ENCODE results near the gene EIF2B5.
"Not testable (repeated sequence)": the region's sequence is repeated elsewhere in the genome, so short reads cannot be mapped to it uniquely, and the experiment has no call there.

Gene EIF2B5

GRCh38 chr3:184135149-184135910 lies at the start of gene EIF2B5:
Gene EIF2B5 (plus strand): TSS chr3:184135358. CDS start chr3:184135386, 28 bp downstream.
- FAIRE-seq, result peak; percentile 93

DNA sequence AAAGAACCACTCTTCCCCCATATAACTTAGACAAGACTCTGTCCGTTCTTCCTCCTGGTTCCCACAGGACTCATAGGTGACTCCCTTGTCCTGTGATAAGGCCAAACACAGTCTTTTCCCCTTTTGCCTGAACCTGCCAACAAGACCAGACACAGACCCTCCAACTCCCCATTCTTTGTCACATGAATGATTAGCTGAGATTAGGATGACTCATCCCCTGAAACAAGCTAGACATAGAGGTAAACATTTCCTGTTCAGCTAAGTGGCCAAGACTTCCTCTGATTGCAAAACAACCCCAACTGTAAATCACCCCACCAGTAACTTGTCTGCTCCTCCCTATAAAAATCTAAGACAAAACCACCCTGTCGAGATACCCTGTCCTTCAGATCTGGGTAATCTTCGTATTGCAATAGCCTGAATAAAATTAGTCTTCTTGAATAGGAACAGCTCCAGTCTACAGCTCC lies 49.7 kb upstream of the EIF2B5 start:
- FAIRE-seq (no peak), DNase-seq (ENCODE audit: extremely low spot score, insufficient read length, low read depth) (no peak)

More at GRCh38 chr3:184135149-184135910, at the start of gene EIF2B5:
- peak; percentile 85 for DNase-seq (ENCODE audit: extremely low spot score, insufficient read length, low read depth)

- no peak for DNase-seq (ENCODE audit: extremely low spot score, insufficient read length, low read depth)
Measured at GRCh38 chr3:184092199-184092598, 43.0 kb upstream of the EIF2B5 start.

GRCh38 chr3:184096811-184097383 lies 38.3 kb upstream of the EIF2B5 start, which contains the start of gene HTR3E:
Gene HTR3E (plus strand): TSS chr3:184097064. CDS start chr3:184097530, 466 bp downstream.
- DNase-seq (ENCODE audit: extremely low spot score, insufficient read length, low read depth) (no peak), FAIRE-seq (no peak)

More at GRCh38 chr3:184092199-184092598, 43.0 kb upstream of the EIF2B5 start:
- no peak for FAIRE-seq

GRCh38 chr3:184097556-184097955 lies 37.6 kb upstream of the EIF2B5 start:
- FAIRE-seq, result no peak
- DNase-seq (ENCODE audit: extremely low spot score, insufficient read length, low read depth), result no peak

- DNase-seq (ENCODE audit: extremely low spot score, insufficient read length, low read depth) (no peak), FAIRE-seq (no peak)
Measured at GRCh38 chr3:184099806-184100686, 35.1 kb upstream of the EIF2B5 start.

- no peak for DNase-seq (ENCODE audit: extremely low spot score, insufficient read length, low read depth)
- FAIRE-seq, result no peak
Measured at GRCh38 chr3:184110316-184110725, 24.8 kb upstream of the EIF2B5 start.

DNA sequence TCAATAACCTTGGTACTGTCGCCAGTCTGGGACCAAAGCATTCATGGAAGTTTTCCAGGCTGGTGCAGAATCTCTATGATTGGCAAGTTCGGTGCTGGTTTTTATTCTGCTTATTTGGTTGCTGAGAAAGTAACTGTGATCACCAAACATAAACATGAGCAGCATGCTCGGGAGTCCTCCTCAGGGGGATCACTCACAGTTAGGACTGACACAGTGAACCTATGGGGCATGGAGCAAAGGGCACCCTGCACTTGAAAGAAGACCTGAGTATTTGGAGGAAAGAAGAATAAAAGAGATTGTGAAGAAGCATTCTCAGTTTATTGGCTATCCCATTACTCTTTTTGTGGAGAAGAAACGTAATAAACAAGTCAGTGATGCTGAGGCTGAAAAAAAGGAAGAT lies 19.1 kb upstream of the EIF2B5 start:
- FAIRE-seq, result no peak
- DNase-seq (ENCODE audit: extremely low spot score, insufficient read length, low read depth), result no peak

DNA sequence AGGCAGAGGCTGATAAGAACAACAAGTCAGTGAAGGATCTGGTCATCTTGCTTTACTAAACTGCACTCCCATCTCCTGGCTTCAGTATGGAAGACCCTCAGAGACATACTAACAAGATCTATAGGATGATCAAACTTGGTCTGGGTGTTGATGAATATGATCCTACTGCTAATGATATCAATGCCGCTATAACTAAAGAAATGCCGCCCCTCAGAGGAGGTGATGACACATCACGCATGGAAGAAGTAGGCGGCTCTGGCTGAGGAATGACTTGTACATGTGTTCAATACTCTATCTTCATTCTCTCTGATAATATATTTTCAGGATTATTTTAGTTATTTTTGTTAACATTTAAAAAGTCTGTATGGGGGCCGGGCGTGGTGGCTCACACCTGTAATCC lies 17.5 kb upstream of the EIF2B5 start:
- no peak for FAIRE-seq
- no peak for DNase-seq (ENCODE audit: extremely low spot score, insufficient read length, low read depth)

- FAIRE-seq; DNase-seq (ENCODE audit: extremely low spot score, insufficient read length, low read depth): not testable (repeated sequence)
Measured at GRCh38 chr3:184121031-184121430, 14.1 kb upstream of the EIF2B5 start.

GRCh38 chr3:184126006-184126405 lies 9.2 kb upstream of the EIF2B5 start:
- DNase-seq (ENCODE audit: extremely low spot score, insufficient read length, low read depth) (no peak), FAIRE-seq (no peak)

- FAIRE-seq, result no peak
Measured at GRCh38 chr3:184129012-184129411, 6.1 kb upstream of the EIF2B5 start.

GRCh38 chr3:184132945-184133344 lies 2.2 kb upstream of the EIF2B5 start:
- no peak for FAIRE-seq
- DNase-seq (ENCODE audit: extremely low spot score, insufficient read length, low read depth), result no peak

More at GRCh38 chr3:184129012-184129411, 6.1 kb upstream of the EIF2B5 start:
- DNase-seq (ENCODE audit: extremely low spot score, insufficient read length, low read depth), result no peak

DNA sequence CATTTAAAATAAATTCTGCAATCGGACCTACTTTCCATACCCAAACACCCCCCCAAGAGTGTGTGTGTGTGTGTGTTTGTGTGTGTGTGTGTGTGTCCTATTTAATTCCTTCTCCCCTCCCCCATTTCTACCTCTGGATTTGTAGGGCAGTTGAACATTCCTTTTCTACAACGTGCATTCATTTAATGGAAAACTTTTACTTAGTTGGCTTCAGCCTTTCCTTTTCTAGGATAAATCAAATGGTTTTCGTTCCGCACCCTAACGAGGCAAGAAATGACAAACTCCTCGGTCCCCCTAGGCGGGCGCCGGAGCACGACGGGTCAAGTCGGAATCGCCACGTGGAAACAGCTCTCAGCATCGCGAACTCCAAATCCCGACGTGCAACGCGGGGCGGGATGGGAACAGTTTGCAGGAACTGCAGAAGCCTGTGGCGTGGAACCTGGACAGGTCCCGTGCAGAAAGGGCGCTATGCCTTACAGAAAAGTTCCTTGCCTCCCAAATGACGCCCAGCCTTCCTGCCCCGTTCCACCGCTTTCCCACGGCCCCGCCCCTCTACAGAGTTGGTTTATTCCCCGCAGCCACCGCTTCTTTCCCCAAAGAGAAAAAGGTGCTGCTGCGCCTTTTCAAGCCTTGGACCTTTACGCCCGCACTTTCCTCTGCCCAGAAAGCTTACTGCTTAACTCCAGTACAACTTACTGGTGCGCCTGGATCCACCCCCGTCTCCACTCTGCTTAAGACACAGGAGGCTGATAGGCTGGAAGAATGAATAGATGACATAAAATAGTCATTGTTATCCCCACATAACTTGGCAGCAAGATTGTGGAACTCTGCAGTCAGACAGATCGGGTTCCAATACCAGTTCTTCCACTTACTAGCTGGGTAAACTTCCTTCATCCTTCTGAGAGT lies 1.1 kb upstream of the EIF2B5 start:
- peak; percentile 73 for FAIRE-seq
- DNase-seq (ENCODE audit: extremely low spot score, insufficient read length, low read depth), result no peak

- no peak for DNase-seq (ENCODE audit: extremely low spot score, insufficient read length, low read depth)
- peak; percentile 15 for FAIRE-seq
Measured at GRCh38 chr3:184134746-184135148, 411 bp upstream of the EIF2B5 start.

- FAIRE-seq (no peak), DNase-seq (ENCODE audit: extremely low spot score, insufficient read length, low read depth) (no peak)
Measured at GRCh38 chr3:184135911-184136260, 728 bp downstream of the EIF2B5 start.

GRCh38 chr3:184140436-184140835 lies 5.3 kb downstream of the EIF2B5 start:
- DNase-seq (ENCODE audit: extremely low spot score, insufficient read length, low read depth), result no peak
- no peak for FAIRE-seq

DNA sequence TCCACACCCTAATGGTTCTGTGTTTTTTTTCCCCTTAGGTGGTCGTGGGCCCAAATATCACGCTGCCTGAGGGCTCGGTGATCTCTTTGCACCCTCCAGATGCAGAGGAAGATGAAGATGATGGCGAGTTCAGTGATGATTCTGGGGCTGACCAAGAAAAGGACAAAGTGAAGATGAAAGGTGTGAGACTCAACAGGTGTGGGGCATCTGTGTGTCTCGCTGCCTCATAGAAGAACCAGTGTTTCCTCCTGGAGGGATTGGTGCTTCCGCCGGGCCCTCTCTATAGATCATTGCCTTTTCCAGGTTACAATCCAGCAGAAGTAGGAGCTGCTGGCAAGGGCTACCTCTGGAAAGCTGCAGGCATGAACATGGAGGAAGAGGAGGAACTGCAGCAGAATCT lies 7.0 kb downstream of the EIF2B5 start:
- no peak for FAIRE-seq
- no peak for DNase-seq (ENCODE audit: extremely low spot score, insufficient read length, low read depth)

DNA sequence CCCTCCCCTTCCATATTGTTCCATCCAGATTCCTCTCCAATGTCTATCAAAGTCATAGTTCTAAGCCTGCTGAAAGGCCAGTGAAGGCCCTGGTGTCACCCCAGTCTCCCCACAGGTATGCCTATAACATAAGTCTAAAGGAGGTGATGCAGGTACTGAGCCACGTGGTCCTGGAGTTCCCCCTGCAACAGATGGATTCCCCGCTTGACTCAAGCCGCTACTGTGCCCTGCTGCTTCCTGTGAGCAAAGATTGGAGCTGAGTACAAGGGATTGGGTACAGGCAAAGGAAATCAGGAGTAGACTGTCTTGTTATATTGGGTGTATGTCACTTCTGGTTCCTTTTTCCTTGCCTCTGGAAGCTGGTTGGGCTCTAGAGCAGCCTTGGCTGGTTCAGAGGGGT lies 8.2 kb downstream of the EIF2B5 start:
- no peak for DNase-seq (ENCODE audit: extremely low spot score, insufficient read length, low read depth)
- FAIRE-seq, result no peak

Measured in GM18507 (cell line).